NCI-H460 (cell line): ENCODE results near the gene NFKBIA. TPM values are rescaled to one million over a fixed set of nuclear protein-coding genes. Genes with fewer than 3 reads are reported as not detected.
A peak's percentile ranks its signal among the peaks of the same experiment; 100 is the strongest.
"Not testable (repeated sequence)": the region's sequence is repeated elsewhere in the genome, so short reads cannot be mapped to it uniquely, and the experiment has no call there.

Experiments used
- DNase-seq: peaks from one replicate; pipeline ENCODE4 v3.0.0-alpha.2; 2016; ENCODE audit warnings: low read depth; ENCODE audit errors: extremely low read depth
- polyA plus RNA-seq: library from polyadenylated mRNA; depleted of rRNA; stranded (reverse); fragments of >200 nt; gene quantifications from 2 replicates; pipeline ENCODE4 v1.2.3, GENCODE V29; 2014; cell fraction: nucleus; rRNA removed
- total RNA-seq: library from RNA; depleted of rRNA; stranded (reverse); fragments of >200 nt; shearing (Covaris generic); gene quantifications from 2 replicates; pipeline ENCODE4 v1.2.3, GENCODE V29; 2014; rRNA removed

The NFKBIA gene
- total RNA-seq = 63.3 and 66.4 TPM in 2 replicates
- polyA plus RNA-seq = 230 and 273 TPM in 2 replicates

DNA sequence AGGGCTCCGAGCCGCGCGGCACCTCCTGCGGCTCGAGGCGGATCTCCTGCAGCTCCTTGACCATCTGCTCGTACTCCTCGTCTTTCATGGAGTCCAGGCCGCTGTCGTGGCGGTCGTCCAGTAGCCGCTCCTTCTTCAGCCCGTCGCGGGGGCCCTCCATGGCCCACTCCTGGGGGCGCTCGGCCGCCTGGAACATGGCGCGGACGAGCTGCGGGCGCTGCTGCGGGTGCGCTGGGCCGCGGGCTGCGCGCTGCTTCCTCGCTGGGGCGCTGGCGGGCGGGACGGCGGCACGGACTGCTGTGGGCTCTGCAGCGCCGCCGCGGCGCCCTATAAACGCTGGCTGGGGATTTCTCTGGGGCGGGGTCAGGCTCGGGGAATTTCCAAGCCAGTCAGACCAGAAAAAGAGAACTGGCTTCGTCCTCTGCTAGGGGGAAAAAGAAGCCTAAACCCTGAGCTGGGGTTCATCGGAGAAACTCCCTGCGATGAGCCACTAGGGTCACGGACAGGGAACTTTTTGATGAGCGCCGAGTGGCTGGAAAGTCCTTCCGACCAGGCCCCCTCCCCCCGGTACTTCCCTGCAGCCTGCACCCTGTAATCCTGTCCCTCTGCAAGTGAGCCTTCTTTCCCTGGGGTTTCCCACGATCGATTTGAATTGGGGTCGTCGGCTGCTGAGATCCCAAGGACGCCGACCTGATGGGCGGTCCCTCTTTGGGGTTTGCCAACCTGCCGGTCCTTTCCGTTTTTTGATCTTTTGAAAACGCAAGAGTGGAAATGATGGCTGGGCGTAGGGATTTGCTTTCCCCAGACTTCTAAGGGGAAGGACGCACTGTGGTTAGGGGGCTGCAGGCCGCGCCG lies at the start of gene NFKBIA:
Gene NFKBIA (minus strand): TSS at position 301 of the 855 bp plus-strand sequence. CDS start 105 bp downstream, at position 196.
- DNase-seq = peak; percentile 84

GRCh38 chr14:35446450-35446849 lies 41.9 kb upstream of the NFKBIA start:
- DNase-seq = no peak

GRCh38 chr14:35444104-35444503 lies 39.6 kb upstream of the NFKBIA start:
- no peak for DNase-seq

GRCh38 chr14:35441160-35441559 lies 36.6 kb upstream of the NFKBIA start:
- no peak for DNase-seq

DNA sequence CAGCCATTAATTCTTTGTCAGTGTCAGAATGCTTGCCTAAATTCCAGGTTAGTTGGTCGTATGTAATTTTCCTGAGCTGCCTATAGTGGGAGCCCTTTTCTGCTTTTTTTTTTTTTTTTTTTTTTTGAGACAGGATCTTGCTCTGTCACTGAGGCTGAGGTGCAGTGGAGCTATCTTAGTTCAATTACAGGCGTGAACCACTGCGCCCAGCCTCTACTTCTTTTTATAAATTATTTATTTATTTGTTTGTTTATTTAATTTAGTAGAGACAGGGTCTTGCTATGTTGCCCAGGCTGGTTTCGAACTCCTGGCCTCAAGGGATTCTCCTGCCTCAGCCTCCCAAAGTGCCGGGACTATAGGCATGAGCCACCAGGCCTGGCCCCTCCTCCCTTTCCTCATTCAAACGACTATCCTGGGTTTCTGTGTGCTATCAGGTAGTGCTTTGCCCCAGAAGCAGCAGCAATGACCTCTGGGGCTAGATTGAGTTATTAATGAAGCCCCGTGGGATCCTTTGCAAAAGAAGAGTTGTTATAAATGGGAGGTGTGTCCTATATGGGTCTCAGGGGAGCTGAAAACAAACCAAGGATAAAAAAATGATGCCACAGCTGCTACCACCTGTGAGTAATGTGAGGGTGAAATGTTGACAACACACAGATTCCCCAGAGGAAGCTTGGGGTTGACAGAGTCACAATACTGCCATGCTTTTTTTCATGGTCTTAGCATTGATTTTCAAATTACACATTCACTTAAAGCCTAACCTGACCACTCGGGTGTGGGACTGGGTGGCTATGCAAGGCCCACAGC lies 34.6 kb upstream of the NFKBIA start:
- DNase-seq = peak; percentile 7

- DNase-seq = not testable (repeated sequence)
These were observed 33.9 kb upstream of the NFKBIA start for GRCh38 chr14:35438492-35438891.

DNA sequence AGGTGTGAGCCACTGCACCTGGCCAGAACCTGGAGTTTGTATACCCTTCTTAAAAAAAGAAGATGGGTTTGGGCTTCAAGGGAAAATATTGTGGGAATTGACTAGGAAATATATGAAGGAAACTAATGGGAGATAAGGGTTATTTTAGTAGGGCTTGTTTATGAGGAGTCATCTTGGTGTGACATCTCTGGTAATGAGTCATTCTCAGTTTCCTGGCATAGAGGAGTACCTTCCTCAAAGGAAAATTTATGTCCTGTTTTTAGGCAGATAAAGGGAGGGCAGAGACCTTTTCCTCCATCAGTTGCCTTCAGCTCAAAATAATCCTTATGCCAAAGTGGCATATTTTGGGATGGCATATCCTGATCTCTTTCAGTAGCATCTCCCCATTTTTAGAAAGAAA lies 30.6 kb upstream of the NFKBIA start:
- no peak for DNase-seq

DNA sequence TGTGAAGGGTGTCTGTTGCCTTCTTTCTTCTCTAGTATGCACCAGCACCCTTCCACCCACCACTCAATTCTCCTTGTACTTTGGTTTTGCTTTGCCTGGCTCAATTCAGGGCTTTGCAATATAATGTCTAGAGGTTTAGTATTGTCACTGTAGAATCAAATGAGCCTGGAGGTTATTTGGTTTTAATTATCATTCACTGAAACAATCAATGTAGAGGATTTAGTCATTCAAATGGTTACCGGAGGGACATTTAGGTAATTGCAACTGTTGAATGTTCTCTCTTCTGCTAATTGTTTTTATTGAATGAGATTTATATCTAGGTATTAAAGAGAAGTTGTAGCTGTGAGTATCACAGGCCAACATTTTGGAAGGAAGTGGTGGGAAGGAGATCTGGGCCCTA lies 29.3 kb upstream of the NFKBIA start:
- DNase-seq = no peak

- no peak for DNase-seq
These were observed 26.1 kb upstream of the NFKBIA start for GRCh38 chr14:35430459-35431199.

DNA sequence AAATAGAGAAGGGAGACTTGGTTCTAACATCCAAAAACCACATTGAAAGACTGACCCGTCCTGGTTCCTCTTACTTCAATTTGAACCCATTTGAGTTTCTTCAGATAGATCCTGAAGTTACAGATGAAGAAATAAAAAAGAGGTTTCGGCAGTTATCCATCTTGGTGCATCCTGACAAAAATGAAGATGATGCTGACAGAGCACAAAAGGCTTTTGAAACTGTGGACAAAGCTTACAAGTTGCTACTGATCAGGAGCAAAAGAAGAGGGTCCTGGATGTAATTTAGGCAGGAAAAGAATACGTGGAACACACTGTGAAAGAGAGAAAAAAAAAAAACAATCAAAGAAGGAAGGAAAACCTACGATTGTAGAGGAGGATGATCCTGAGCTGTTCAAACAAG lies 25.4 kb upstream of the NFKBIA start:
- DNase-seq = no peak

DNA sequence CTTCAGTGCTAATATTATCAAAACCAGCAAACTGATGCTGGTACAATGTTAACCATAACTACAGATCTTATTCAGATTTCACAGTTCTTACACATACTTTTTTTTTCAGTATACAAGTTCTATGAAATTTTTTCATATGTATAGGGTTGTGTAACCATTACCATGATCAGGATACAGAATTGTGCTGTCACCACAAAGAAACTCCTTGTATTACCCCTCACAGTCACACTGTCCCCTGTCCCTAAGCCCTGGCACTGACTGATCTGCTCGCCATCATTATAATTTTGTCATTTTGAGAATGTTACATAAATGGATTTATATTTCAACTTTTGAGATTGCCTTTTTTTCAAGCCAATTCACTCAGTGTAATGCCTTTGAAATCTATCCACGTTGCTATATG lies 21.3 kb upstream of the NFKBIA start:
- no peak for DNase-seq

- no peak for DNase-seq
These were observed 19.1 kb upstream of the NFKBIA start for GRCh38 chr14:35423621-35424020.

GRCh38 chr14:35420036-35420811 lies 15.7 kb upstream of the NFKBIA start:
- DNase-seq = no peak

DNA sequence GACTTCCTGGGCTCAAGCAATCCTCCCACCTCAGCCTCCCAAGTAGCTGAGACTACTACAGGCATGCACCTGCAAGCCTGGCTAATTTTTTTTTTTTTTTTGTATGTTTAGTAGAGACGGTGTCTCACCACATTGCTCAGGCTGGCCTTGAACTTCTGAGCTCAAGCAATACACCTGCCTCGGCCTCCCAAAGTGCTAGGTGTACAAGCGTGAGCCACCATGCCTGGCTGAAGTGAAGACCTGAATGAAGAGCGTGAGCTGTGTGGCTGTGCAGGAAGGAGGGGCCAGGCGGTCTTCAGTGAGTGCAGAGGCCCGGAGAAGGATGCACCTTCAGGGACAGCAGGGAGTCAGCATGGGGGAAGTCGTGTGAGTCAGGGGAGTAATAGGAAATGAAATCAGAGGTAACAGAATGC lies 14.9 kb upstream of the NFKBIA start:
- DNase-seq = no peak

- DNase-seq = no peak
These were observed 13.5 kb upstream of the NFKBIA start for GRCh38 chr14:35418093-35418492.

GRCh38 chr14:35416108-35416750 lies 11.7 kb upstream of the NFKBIA start:
- no peak for DNase-seq

GRCh38 chr14:35414365-35414764 lies 9.8 kb upstream of the NFKBIA start:
- DNase-seq = no peak

DNA sequence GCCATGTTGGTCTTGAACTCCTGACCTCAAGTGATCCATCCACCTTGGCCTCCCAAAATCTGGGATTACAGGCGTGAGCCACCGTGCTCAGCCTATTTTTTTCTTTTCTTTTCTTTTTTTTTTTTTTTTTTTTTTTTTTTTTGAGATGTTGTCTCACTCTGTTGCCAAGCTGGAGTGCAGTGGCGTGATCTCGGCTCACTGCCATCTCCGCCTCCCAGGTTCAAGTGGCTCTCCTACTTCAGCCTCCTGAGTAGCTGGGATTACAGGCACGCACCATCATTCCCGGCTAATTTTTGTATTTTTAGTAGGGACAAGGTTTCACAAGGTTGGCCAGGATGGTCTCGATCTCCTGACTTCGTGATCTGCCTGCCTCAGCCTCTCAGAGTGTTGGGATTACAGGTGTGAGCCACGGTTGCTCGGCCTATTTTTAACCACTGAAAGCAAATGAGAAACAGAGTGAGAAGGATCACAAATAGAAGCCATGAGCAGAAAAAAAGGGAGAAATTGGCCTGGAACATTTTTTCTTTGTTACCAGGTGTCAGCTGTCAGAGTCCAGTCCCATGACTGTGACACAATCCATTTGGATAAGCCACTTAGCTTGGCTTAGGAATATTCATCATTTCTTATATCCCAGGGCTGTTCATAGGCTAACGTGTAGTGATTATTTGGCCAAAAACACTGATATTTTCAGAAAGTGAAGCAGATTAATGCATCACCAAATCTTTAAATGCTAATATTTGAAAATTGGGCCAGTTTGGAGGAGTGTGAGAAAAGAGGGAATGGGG lies 7.9 kb upstream of the NFKBIA start:
- no peak for DNase-seq

DNA sequence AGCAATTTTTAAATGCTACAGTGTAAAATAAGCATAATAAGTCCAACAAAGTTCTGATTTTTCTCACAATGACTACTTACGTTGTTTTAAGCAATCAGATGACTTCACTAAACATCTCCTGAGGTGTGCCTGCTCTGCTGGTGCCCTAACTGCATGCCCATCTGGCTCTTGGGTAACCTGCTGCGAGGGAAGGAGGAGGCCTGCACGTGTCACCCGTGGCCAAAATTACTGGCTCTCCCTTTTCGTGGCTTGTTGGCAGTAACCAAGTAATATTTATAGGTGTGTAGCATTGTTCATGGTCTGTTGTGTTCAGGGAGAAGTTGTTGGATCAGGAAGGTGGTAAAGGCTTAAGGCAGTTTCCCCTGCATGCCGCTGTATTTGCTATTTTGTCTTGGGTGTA lies 6.3 kb upstream of the NFKBIA start:
- no peak for DNase-seq
